ENCODE measurements around the gene ACTBL2. TPM values are rescaled to one million over a fixed set of nuclear protein-coding genes. Genes with fewer than 3 reads are reported as not detected.
A peak's percentile ranks its signal among the peaks of the same experiment; 100 is the strongest.

ACTBL2 gene
- total RNA-seq, 1 experiment from 2014 or later: not detected

DNA sequence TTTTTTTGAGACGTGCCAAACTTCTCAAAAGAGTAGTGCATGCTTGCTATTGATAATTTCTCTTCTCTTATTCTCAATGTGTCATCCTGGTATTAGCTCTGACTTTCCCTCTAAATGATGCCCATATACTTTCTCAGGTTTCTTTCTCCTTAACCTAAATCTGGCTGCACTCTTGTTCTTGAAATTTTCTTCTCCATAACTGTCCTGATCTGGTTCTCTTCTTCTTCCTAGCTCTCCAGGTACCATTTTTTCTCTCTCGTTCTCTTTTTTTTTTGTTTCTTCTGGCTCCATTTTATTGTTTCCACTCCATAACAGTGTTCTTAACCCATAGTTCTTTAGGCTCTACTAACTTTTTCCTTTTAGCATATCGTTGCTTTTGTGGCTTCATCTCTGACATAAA is 47.9 kb downstream of the ACTBL2 start:
- H3K4me1 ChIP-seq (ENCODE audit: insufficient read depth, low read length, poor library complexity, severe bottlenecking): peaks cover 2% of the 10 kb centered on the region
- CTCF ChIA-PET: no interaction called here

GRCh38 chr5:57434227-57434640 is 48.4 kb downstream of the ACTBL2 start:
- Histone ChIP-seq H3K27me3 (replicated peaks; ENCODE audit: insufficient read depth, low read depth, low read length, poor library complexity) (no peaks in the 10 kb centered on the region), H3K36me3 (ENCODE audit: insufficient read depth, low read length, poor library complexity, severe bottlenecking) (no peaks in the 10 kb centered on the region), H3K4me3 (ENCODE audit: low read depth, low read length, poor library complexity, severe bottlenecking) (no peak overlapping the region), H3K27ac (ENCODE audit: low read depth, low read length, poor library complexity, severe bottlenecking) (no peak overlapping the region), H3K4me1 (ENCODE audit: insufficient read depth, low read length, poor library complexity, severe bottlenecking) (no peaks in the 10 kb centered on the region), H3K9me3 (ENCODE audit: low read depth, low read length, poor library complexity, severe bottlenecking) (no peaks in the 10 kb centered on the region)
- ChIA-PET POLR2A (ENCODE audit: low non-redundant PET) (no interaction called here), CTCF (interaction anchor here (0.6 kb wide), 1 partner anchor 24 kb away, joined by 4 read pairs; no protein-coding TSS in a partner anchor)
- no TSS peak for BruUV-seq (replicated peaks)
- DNase-seq (ENCODE audit: low spot score): no peak
- TF ChIP-seq CTCF (conservative IDR thresholded peaks at IDR 0.05; ENCODE audit: low read depth, low read length): no peak
- TF ChIP-seq EZH2 (IDR thresholded peaks at IDR 0.05; ENCODE audit: borderline replicate concordance, low read depth, low read length, poor library complexity, severe bottlenecking): no peak
- intact Hi-C loops (cut with micrococcal nuclease; ENCODE audit: unreplicated experiment): no loop called here

More for the DNA sequence above, 47.9 kb downstream of the ACTBL2 start:
- TF ChIP-seq CTCF (conservative IDR thresholded peaks at IDR 0.05; ENCODE audit: low read depth, low read length) (no peak), EZH2 (IDR thresholded peaks at IDR 0.05; ENCODE audit: borderline replicate concordance, low read depth, low read length, poor library complexity, severe bottlenecking) (no peak)
- no peak overlapping the region for H3K27ac ChIP-seq (ENCODE audit: low read depth, low read length, poor library complexity, severe bottlenecking)
- BruUV-seq (replicated peaks): no TSS peak
- H3K27me3 ChIP-seq (replicated peaks; ENCODE audit: insufficient read depth, low read depth, low read length, poor library complexity): no peaks in the 10 kb centered on the region
- H3K4me3 ChIP-seq (ENCODE audit: low read depth, low read length, poor library complexity, severe bottlenecking): no peak overlapping the region
- H3K36me3 ChIP-seq (ENCODE audit: insufficient read depth, low read length, poor library complexity, severe bottlenecking): no peaks in the 10 kb centered on the region
- no peaks in the 10 kb centered on the region for H3K9me3 ChIP-seq (ENCODE audit: low read depth, low read length, poor library complexity, severe bottlenecking)
- DNase-seq (ENCODE audit: low spot score): no peak
- POLR2A ChIA-PET (ENCODE audit: low non-redundant PET): no interaction called here
- intact Hi-C loops (cut with micrococcal nuclease; ENCODE audit: unreplicated experiment): no loop called here

GRCh38 chr5:57432876-57433275 is 49.7 kb downstream of the ACTBL2 start:
- BruUV-seq (replicated peaks): no TSS peak
- H3K27ac ChIP-seq (ENCODE audit: low read depth, low read length, poor library complexity, severe bottlenecking): no peak overlapping the region
- H3K9me3 ChIP-seq (ENCODE audit: low read depth, low read length, poor library complexity, severe bottlenecking): no peaks in the 10 kb centered on the region
- no peaks in the 10 kb centered on the region for H3K4me1 ChIP-seq (ENCODE audit: insufficient read depth, low read length, poor library complexity, severe bottlenecking)
- intact Hi-C loops (cut with micrococcal nuclease; ENCODE audit: unreplicated experiment): no loop called here
- TF ChIP-seq CTCF (conservative IDR thresholded peaks at IDR 0.05; ENCODE audit: low read depth, low read length): peak; percentile 37
- no peak for TF ChIP-seq EZH2 (IDR thresholded peaks at IDR 0.05; ENCODE audit: borderline replicate concordance, low read depth, low read length, poor library complexity, severe bottlenecking)
- no peak for DNase-seq (ENCODE audit: low spot score)
- no peaks in the 10 kb centered on the region for H3K36me3 ChIP-seq (ENCODE audit: insufficient read depth, low read length, poor library complexity, severe bottlenecking)
- ChIA-PET CTCF (no interaction called here), POLR2A (ENCODE audit: low non-redundant PET) (no interaction called here)
- H3K4me3 ChIP-seq (ENCODE audit: low read depth, low read length, poor library complexity, severe bottlenecking): no peak overlapping the region
- H3K27me3 ChIP-seq (replicated peaks; ENCODE audit: insufficient read depth, low read depth, low read length, poor library complexity): no peaks in the 10 kb centered on the region

All from A673 (cell line).